GM19238 (cell line): ENCODE results near the gene ERMARD.
"Not testable (repeated sequence)": the region's sequence is repeated elsewhere in the genome, so short reads cannot be mapped to it uniquely, and the experiment has no call there.

Experiments used
- DNase-seq: peaks from one replicate; pipeline ENCODE4 v3.0.0; 2011; ENCODE audit warnings: low spot score; ENCODE audit not compliant: insufficient read length

The ERMARD gene

DNA sequence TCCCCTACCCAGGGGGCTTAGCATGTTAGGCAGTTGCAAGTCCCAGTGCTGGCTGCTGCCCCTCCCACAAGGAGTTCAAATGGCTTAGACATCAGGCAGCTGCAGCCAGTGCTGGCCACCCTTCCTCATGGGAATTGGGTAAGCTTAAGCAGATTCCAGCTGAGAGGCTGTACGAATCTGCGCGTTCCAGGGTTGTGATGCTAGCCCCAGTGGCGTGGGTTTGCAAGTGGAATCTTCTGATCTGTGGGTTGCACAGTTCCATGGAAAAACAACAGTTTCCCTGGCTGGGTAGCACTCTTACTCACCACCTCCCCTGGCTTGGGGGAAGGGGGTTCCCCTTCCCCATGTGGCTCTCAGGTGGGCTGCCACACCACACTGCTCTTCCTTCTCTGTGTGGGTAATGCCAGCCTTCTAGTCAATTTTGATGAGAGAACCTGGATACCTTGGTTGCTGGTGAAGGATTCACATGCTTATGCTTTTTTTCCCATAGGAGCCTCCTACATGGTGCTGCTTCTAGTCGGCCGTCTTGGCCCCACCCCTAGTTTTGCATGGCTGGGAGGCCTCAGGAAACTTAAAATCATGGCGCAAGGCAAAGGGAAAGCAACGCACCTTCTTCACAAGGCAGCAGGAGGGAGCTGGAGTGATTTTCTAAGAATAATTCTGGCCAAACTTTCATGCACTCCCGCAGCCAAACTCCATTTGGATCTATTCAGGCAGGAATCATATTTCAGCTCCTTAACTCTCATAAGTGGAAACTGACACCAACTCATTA, 13.0 kb upstream of the ERMARD start:
- DNase-seq: no peak

DNA sequence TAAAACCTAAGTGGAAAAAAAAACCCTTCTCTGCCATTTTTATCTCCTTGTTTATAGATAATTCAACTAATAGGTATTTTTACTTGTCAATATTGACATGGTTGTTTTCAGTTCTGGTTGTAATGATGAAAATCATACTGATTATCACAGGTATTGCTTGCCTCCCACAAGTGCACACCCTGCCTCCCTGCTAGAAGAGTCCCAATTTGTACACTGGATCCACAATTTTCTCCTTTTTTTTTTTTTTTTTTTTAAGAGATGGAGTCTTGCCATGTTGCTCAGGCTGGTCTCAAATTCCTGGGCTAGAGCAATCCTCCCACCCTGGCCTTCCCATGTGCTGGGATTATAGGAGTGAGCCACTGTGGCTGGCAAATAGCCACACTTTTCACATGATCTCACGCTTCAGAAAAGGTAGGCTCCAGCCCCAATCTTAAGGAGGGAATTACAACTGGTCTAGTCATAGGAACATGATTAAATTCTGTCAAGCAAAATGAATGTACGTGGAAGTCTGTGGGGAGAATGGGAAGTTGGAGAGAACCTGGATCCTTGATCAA, 12.4 kb upstream of the ERMARD start:
- no peak for DNase-seq

GRCh38 chr6:169741344-169741743, 10.1 kb upstream of the ERMARD start:
- no peak for DNase-seq

- no peak for DNase-seq
Observed at GRCh38 chr6:169745405-169745804, 6.0 kb upstream of the ERMARD start.

DNA sequence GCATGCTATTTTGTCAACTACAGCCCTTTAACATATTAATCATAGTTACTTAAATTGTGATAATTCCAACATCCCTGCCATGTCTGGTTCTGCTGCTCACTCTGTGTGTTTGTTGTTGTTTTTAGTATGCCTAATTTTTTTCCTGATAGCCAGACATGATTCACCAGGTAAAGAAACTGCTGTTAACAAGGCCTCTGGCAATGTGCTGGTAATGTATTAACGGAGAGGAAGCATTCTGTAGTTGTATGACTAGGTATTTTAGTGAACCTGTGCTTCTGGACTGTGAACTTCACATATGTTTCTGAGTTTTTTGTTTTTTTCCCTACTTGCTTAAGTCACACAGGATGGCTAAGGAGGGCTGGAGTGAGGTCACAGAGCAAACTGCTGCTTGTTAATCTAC, 4.9 kb upstream of the ERMARD start:
- no peak for DNase-seq

- DNase-seq: no peak
Observed at GRCh38 chr6:169752074-169752623, 727 bp downstream of the ERMARD start.

DNA sequence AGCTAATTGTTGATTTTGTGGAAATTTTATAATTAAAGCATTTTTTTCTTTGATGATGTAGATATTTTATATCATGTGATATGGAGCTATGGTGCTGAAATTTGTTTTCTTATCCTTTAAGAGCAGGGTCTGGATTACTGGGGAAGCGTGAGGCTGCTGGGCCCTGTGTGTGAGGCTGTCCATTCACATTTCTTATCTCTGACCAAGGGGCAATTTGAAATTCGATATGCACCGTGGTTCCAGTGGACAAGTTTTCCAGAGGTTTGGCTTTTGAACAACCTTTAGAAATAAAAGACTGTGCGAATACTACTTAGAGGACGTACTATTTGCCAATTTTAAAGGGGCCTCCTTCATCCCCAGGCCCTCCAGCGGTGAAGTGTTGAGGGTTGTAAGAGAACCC, 3.7 kb downstream of the ERMARD start:
- DNase-seq: no peak

DNA sequence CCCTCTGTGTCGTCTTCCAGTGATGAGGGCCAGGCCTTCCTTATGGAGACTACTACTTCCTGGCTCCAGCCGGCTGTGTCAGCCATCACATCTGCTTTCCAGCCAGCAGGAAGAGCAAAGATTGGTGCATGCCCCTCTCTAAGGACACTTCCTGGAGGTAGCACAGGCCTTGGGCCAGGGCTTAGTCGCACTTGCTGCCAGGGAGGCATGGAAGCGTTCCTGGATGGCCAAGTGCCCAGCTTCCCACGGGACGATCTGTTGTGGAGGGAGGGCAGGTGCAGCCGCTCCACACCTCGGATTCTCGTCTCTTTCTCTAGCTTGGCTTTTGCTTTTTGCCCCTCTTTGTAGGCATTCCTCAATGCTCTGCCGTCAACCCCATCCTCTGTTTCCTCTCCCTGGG, 11.9 kb downstream of the ERMARD start:
- no peak for DNase-seq

DNA sequence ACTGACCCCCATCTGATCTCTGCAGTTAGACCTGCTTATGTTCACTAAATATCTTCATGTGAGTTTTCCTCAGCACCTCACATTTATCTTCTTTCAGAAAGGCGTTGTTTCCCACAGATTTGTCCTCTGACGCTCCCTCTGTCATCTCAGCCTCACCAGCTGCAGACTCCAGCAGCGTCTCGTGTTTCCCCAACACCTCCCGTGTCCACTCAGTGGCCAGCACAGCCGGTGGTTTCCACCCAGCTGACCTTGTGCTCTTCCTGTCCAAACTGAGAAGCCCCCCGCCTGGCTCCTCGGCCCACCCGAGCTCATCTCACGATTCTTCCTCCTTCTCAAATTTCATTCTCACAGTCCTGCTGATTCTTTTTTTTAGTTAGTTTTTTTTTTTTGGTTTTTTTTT, 12.5 kb downstream of the ERMARD start:
- DNase-seq: no peak

DNA sequence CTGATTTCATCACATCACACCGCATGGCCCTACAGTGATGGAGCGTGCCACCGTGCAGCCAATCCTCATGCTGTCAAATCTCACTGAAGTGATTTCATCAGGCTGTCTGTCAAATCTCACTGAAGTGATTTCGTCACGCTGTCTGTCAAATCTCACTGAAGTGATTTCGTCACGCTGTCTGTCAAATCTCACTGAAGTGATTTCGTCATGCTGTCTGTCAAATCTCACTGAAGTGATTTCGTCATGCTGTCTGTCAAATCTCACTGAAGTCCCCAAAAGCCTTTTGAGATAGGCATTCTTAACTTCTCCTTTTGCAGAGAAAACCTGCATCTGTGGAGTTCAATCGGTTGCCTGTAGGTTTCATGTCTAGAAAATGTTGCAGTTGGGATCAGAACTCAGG, 14.4 kb downstream of the ERMARD start:
- not testable (repeated sequence) for DNase-seq

- DNase-seq: no peak
Observed at GRCh38 chr6:169766232-169766631, 14.8 kb downstream of the ERMARD start.

GRCh38 chr6:169766921-169767736, 15.7 kb downstream of the ERMARD start:
- DNase-seq: no peak

- DNase-seq: no peak
Observed at GRCh38 chr6:169774347-169774746, 22.9 kb downstream of the ERMARD start.

DNA sequence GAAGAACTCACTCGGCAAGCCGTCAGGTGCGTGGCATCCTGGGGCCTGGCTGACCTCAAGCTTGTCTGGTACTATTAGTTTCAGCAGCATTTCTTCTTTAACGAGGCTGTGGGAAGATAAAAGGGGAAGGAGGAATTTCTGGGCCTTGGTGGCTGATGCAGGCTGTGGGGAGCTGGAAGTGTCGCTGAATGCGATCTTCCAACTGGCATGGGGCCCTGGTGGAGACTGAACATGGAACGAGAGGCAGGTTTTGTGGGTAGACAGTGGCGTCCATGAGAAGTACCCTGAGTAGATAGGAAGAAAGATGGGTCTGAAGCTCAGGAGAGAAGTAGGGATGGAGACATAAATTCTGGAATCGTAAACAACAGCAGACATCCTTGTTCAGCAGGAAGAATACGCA, 23.9 kb downstream of the ERMARD start:
- DNase-seq: no peak

DNA sequence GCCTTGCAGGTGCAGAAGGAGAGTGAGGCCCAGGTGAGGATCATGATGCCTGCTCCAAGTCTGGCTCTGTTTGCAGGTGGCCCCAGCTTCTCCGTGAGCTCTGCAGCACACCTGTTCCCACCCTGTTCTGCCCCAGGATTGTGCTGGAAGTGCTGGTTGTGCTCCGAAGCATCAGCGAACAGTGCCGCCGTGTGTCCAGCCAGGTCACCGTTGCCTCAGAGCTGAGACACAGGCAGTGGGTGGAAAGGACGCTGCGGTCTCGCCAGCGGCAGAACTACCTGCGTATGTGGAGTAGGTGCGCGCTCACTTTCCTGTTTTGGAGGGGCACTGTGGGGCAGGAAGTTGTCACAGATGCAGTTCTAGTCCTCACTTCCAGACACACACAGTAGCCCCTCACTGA, 25.0 kb downstream of the ERMARD start:
- no peak for DNase-seq

DNA sequence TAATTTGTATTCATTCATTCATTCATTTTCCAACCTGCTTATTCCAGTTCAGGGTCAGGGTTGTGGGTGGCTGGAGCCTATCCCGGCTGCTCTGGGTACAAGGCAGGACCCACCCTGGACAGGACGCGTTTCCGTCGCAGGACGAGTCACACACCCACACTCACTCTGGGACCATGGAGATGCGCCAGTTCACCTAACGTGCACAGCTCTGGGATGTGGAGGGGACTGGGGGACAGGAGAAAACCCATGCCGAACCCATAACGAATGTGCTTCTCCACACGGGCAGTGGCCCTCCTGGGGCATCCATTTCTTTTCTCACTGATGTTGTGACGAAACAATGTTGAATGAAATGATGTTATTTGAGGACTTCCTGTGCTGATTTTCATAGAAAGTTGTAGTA, 26.5 kb downstream of the ERMARD start:
- DNase-seq: no peak

- DNase-seq: no peak
Observed at GRCh38 chr6:169778646-169779045, 27.2 kb downstream of the ERMARD start.

DNA sequence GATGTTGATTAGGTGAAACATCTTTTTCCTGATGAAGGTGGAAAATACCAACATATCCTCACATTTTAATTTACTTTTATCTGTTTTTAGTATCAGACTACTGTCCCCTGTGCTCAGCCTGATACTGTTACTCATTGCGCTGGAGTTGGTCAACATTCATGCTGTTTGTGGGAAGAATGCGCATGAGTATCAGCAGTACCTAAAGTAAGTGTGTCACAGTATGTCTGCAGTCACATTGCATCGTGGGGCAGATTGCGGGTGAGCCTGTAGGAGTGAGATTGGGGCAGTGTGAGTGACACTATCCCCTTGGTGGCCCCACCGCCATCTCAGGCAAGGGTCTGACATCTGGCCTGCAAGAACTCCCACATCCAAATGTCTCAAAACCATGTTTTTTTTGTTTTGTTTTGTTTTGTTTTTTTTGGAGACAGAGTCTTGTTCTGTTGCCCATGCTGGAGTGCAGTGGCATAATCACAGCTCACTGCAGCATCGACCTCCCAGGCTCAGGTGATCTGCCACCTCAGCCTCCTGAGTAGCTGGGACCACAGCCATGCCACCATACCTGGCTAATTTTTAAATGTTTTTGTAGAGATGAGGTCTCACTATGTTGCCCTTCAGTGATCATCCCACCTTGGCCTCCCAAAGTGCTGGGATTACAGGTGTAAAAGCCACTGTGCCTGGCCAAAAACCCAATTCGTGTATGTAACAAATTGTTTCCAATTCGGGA, 27.8 kb downstream of the ERMARD start:
- no peak for DNase-seq

- DNase-seq: no peak
Observed at GRCh38 chr6:169779896-169780295, 28.5 kb downstream of the ERMARD start.

GRCh38 chr6:169780571-169781091, 29.2 kb downstream of the ERMARD start:
- no peak for DNase-seq

GRCh38 chr6:169782966-169783365, 31.5 kb downstream of the ERMARD start:
- DNase-seq: no peak
